ENCODE results near the gene SLC2A8.

The SLC2A8 gene

GRCh38 chr9:127396808-127397645 is at the start of gene SLC2A8:
Gene SLC2A8 (plus strand): TSS chr9:127397169. CDS start chr9:127397231, 62 bp downstream.
- peak; percentile 97 for DNase-seq

GRCh38 chr9:127347831-127348776 is 48.9 kb upstream of the SLC2A8 start:
- no peak for DNase-seq

GRCh38 chr9:127349483-127350113 is 47.4 kb upstream of the SLC2A8 start:
- DNase-seq, result no peak

GRCh38 chr9:127351182-127352166 is 45.5 kb upstream of the SLC2A8 start:
- no peak for DNase-seq

- DNase-seq, result no peak
Measured at GRCh38 chr9:127353882-127354281, 43.1 kb upstream of the SLC2A8 start.

GRCh38 chr9:127356906-127357305 is 40.1 kb upstream of the SLC2A8 start:
- DNase-seq, result no peak

- DNase-seq, result no peak
Measured at GRCh38 chr9:127358023-127358535, 38.9 kb upstream of the SLC2A8 start.

- no peak for DNase-seq
Measured at GRCh38 chr9:127358770-127359169, 38.2 kb upstream of the SLC2A8 start.

- no peak for DNase-seq
Measured at GRCh38 chr9:127360250-127360649, 36.7 kb upstream of the SLC2A8 start.

- DNase-seq, result no peak
Measured at GRCh38 chr9:127360829-127361228, 36.1 kb upstream of the SLC2A8 start.

GRCh38 chr9:127361561-127361960 is 35.4 kb upstream of the SLC2A8 start:
- DNase-seq, result no peak

- no peak for DNase-seq
Measured at GRCh38 chr9:127362829-127363228, 34.1 kb upstream of the SLC2A8 start.

GRCh38 chr9:127365461-127365860 is 31.5 kb upstream of the SLC2A8 start:
- DNase-seq, result no peak

GRCh38 chr9:127366594-127366993 is 30.4 kb upstream of the SLC2A8 start:
- no peak for DNase-seq

- DNase-seq, result no peak
Measured at GRCh38 chr9:127368852-127369402, 28.0 kb upstream of the SLC2A8 start.

GRCh38 chr9:127369428-127369827 is 27.5 kb upstream of the SLC2A8 start:
- no peak for DNase-seq

- no peak for DNase-seq
Measured at GRCh38 chr9:127370147-127370579, 26.8 kb upstream of the SLC2A8 start.

- no peak for DNase-seq
Measured at GRCh38 chr9:127370672-127371648, 26.0 kb upstream of the SLC2A8 start.

- DNase-seq, result no peak
Measured at GRCh38 chr9:127380479-127380878, 16.5 kb upstream of the SLC2A8 start.

- DNase-seq, result no peak
Measured at GRCh38 chr9:127382541-127382940, 14.4 kb upstream of the SLC2A8 start.
